GM12865 (cell line): ENCODE data around the gene APP.
"Not testable (repeated sequence)": the region's sequence is repeated elsewhere in the genome, so short reads cannot be mapped to it uniquely, and the experiment has no call there.

ENCODE experiments used
- DNase-seq: peaks from one replicate; pipeline ENCODE4 v3.0.0; 2010; ENCODE audit warnings: low read depth
- H3K4me3 ChIP-seq: 2 replicates; pipeline ENCODE4 v1.5.1; 2011; ENCODE audit warnings: mild to moderate bottlenecking, low read depth, low read length, control low read depth
- TF ChIP-seq, protein P1 (sequence below): IDR thresholded peaks from 2 replicates; pipeline ENCODE4 v1.5.1; 2011; ENCODE audit warnings: low read length, control low read depth, low read depth, inconsistent platforms; ENCODE audit not compliant: insufficient read depth; ENCODE audit errors: missing control alignments

Gene APP

GRCh38 chr21:26020081-26020480 is 150.5 kb downstream of the APP start:
- DNase-seq = no peak
- TF ChIP-seq, protein P1, sequence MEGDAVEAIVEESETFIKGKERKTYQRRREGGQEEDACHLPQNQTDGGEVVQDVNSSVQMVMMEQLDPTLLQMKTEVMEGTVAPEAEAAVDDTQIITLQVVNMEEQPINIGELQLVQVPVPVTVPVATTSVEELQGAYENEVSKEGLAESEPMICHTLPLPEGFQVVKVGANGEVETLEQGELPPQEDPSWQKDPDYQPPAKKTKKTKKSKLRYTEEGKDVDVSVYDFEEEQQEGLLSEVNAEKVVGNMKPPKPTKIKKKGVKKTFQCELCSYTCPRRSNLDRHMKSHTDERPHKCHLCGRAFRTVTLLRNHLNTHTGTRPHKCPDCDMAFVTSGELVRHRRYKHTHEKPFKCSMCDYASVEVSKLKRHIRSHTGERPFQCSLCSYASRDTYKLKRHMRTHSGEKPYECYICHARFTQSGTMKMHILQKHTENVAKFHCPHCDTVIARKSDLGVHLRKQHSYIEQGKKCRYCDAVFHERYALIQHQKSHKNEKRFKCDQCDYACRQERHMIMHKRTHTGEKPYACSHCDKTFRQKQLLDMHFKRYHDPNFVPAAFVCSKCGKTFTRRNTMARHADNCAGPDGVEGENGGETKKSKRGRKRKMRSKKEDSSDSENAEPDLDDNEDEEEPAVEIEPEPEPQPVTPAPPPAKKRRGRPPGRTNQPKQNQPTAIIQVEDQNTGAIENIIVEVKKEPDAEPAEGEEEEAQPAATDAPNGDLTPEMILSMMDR = no peak
- H3K4me3 ChIP-seq = no peak overlapping the region

GRCh38 chr21:26019236-26019635 is 151.3 kb downstream of the APP start:
- no peak for DNase-seq
- no peak overlapping the region for H3K4me3 ChIP-seq
- TF ChIP-seq, protein P1 = no peak

DNA sequence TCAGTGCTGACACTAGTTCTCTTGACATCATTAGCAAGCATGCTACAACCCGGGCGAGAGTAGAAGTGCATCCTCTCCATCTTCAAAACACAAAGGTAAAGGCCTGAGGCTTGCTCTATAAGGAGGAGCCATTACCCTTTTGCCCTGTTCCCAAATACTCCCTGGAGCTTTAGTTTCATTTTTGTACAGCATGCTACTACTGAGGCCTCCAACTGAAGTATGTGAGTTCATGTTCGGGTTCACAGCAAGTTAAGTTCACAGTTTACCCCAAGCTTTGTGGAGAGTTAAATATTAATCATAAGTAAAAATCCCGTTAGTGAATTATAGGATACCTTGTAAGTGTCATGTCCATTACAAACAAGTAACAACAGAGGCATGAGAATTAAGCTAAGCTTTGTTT is 156.6 kb downstream of the APP start:
- H3K4me3 ChIP-seq = no peak overlapping the region
- DNase-seq = no peak
- TF ChIP-seq, protein P1 = no peak

GRCh38 chr21:26012482-26012881 is 158.1 kb downstream of the APP start:
- not testable (repeated sequence) for DNase-seq, H3K4me3 ChIP-seq

DNA sequence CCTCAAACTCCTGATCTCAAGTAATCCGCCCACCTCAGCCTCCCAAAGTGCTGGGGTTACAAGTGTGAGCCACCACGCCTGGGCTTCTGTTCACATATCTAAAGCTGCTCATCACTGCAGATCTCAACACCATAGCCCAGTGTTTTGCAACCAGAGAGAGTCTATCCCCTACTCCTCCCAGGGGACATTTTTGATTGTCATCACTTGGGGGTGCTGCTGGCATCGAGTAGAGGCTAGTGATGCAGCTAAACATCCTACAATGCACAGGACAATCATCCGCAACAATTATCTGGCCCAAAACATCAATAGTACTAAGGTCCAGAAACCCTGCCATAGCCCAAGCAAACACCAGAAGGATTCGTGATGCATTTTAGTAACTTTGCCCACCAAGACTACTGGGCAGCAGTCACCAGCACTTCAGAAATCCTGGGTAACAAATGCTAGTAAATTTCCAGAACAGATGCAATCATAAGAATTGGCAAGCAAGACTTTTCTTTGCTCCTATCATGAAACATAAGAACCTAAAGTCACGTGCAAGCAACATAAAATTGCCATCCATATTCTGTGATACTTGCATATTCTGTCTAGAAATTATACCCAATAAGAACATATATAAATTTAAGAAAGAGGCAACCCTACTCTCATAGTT is 159.2 kb downstream of the APP start:
- DNase-seq = no peak
- H3K4me3 ChIP-seq = no peak overlapping the region
- TF ChIP-seq, protein P1 = no peak

DNA sequence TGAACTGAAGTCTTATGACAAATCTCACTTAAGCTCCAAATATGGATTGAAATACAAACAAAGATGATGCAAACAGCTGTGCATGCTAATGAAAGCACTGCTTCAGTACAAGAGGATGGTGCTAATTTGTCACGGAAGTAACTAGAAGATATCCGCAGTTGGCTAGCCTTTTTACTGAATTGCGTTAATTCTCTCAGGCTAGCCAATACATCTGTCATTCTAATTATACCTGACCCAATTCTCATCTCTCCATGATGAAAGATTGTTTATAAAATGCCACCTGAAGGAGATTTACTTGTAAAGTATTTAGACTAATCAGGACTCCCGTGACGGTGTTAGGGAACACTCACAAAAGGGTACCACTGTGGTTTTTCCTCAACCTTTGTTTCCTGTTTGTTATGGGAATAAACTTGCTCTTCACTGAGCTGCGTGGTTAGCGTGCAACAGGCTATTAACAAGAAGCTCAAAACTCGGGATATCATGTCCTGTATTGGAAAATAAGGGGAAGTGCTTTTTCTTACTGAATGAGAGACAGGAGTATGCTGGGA is 162.5 kb downstream of the APP start:
- no peak for DNase-seq
- no peak overlapping the region for H3K4me3 ChIP-seq
- TF ChIP-seq, protein P1 = no peak

DNA sequence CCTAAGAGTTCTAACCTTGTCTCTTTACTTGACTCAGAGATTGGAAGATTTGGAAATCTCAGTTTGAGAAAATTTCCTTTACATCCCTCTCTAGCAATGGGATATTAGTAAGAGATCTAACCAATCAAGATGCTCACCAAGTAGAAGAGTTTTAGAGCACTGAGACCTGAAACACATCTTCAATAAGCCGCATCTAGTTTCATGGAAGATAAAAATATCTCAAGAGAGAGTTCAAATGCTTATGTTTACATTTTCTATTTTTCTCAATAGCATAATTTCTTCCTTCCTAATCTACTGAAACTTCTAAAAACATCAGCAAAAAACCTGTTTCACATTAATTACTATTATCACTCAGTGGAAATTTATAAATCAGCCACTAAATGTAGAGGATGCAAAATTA is 165.1 kb downstream of the APP start:
- TF ChIP-seq, protein P1 = no peak
- no peak for DNase-seq
- no peak overlapping the region for H3K4me3 ChIP-seq
